Left ventricle myocardium superior (tissue), 1 donor: ENCODE measurements around the gene IL22RA1. TPM values are rescaled to one million over a fixed set of nuclear protein-coding genes. Genes with fewer than 3 reads are reported as not detected.
A peak's percentile ranks its signal among the peaks of the same experiment; 100 is the strongest.

ENCODE experiments used
- ATAC-seq: fragments of 200-7000 bp; cut with Tn5 transposase; one replicate; pipeline ENCODE4 v1.9.1; 2020; ENCODE audit warnings: mild to moderate bottlenecking, moderate library complexity
- DNase-seq: peaks from one replicate; pipeline ENCODE4 v3.0.0-alpha.2; 2020
- intact Hi-C: fragments of 100-400 bp; cut with micrococcal nuclease; formaldehyde crosslinking; loops from one replicate; pipeline ENCODE4 v1.11.0; 2022
- total RNA-seq: library from RNA; stranded (reverse); fragmentation: NEBNext Ultra II Directional; extraction: Animal tissue kit (Norgen Biotek cat#: 25700); gene quantifications from one replicate; pipeline ENCODE4 v1.2.1, GENCODE V29; 2021
- donor health status: DM: no; HTN: yes; CAD: no; lungs with severe emphysema.

IL22RA1 gene
- total RNA-seq, 1 donor from 2014 or later: 0.22 TPM

- intact Hi-C loops: no loop called here
- no peak for DNase-seq
- no peak for ATAC-seq
These were observed 26.3 kb upstream of the IL22RA1 start for GRCh38 chr1:24169286-24169685.

- no peak for ATAC-seq
- no peak for DNase-seq
- intact Hi-C loops: no loop called here
These were observed 25.3 kb upstream of the IL22RA1 start for GRCh38 chr1:24168245-24168644.

DNA sequence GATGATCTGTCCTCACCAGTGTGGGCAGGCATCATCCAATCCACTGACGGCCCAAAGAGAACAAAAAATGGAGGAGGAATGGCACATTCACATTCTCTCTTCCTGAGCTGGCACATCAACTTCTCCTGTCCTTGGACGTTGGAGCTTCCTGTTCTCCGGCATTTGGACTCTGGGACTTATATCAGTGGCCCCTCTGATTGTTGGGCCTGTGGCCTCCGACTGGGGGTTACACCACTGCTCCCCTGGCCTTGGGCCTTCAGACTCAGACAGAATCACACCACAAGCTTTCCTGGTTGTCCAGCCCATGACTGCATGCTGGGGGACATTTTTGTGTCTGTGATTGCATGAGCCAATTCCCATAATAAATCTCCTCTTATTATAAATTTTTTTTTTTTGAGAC is 24.1 kb upstream of the IL22RA1 start:
- no peak for DNase-seq
- intact Hi-C loops: no loop called here
- no peak for ATAC-seq

DNA sequence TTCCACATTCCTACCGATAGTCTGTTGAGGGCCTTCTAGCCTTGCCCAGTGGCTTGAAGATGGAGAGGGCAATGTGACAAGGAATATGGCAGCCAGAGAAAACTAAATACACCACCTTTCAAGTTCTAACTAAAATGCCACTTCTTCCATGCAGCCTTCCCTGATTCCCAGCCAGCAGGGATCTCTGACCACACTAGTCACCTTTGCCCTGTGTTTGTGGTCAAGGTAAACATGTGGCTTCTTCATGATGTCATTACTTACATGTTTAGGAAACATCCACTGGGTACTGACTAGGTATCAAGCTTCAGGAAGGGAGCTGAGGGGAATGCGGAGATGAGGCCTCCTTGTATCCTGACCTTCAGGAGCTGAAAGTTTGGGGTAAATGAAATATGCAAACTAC is 22.6 kb upstream of the IL22RA1 start:
- no peak for DNase-seq

GRCh38 chr1:24164004-24164403 is 21.1 kb upstream of the IL22RA1 start:
- ATAC-seq: no peak
- DNase-seq: no peak
- intact Hi-C loops: no loop called here

More for the DNA sequence above, 22.6 kb upstream of the IL22RA1 start:
- intact Hi-C loops: no loop called here
- ATAC-seq: no peak

DNA sequence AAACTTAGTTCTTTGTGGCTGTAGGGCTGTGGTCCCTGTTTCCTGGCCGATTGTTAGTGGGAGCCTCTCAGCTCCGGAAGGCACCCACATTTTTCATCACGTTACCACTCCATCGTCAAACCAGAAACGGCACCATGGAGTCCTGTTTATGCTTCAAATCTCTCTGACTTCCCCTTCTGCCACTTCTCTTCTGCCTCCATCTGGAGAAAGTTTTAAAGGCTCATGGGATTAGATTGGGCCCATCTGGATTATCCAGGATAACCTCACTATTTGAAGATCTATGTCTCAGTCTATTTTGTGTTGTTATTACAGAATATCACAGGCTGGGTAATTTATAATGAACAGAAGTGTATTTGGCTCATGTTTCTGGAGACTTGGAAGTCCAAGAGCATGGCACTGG is 19.3 kb upstream of the IL22RA1 start:
- DNase-seq: no peak
- intact Hi-C loops: no loop called here
- ATAC-seq: no peak

GRCh38 chr1:24161270-24161669 is 18.3 kb upstream of the IL22RA1 start:
- ATAC-seq (no peak), DNase-seq (no peak)
- intact Hi-C loops: no loop called here

GRCh38 chr1:24159366-24159765 is 16.4 kb upstream of the IL22RA1 start:
- DNase-seq (no peak), ATAC-seq (no peak)
- intact Hi-C loops: no loop called here

DNA sequence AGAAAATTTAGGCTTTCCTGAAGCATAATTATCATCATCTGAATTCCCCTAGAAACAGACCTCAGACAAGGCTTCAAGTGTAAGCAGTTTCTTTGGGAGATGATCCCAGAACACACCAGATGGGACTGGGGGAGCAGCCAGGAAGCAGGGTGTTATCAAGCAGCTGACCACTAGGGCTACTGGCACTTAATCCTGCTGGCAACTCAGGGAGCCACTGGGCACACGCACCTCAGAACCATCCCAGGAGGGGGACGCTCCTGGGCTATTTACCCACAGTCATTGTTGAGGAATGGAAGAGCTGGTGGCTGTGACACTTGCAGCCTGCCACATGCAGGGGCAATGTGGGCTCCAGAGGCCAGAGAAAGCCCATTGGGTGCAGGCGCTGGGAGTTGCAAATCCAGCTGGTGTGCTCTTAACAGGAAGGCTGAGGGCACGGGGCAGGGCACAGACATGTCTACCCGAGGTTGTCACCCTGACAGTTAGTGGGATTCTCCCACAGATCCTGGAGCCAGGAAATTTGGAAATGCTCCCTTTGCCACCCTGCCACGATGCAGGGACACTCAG is 15.1 kb upstream of the IL22RA1 start:
- intact Hi-C loops: no loop called here
- peak; percentile 72 for ATAC-seq
- DNase-seq: no peak

- no peak for ATAC-seq
- intact Hi-C loops: no loop called here
- no peak for DNase-seq
These were observed 13.8 kb upstream of the IL22RA1 start for GRCh38 chr1:24156542-24157260.

GRCh38 chr1:24155011-24155782 is 12.3 kb upstream of the IL22RA1 start:
- DNase-seq (no peak), ATAC-seq (no peak)
- intact Hi-C loops: no loop called here

- DNase-seq: no peak
- intact Hi-C loops: no loop called here
- ATAC-seq: no peak
These were observed 11.3 kb upstream of the IL22RA1 start for GRCh38 chr1:24154215-24154614.

DNA sequence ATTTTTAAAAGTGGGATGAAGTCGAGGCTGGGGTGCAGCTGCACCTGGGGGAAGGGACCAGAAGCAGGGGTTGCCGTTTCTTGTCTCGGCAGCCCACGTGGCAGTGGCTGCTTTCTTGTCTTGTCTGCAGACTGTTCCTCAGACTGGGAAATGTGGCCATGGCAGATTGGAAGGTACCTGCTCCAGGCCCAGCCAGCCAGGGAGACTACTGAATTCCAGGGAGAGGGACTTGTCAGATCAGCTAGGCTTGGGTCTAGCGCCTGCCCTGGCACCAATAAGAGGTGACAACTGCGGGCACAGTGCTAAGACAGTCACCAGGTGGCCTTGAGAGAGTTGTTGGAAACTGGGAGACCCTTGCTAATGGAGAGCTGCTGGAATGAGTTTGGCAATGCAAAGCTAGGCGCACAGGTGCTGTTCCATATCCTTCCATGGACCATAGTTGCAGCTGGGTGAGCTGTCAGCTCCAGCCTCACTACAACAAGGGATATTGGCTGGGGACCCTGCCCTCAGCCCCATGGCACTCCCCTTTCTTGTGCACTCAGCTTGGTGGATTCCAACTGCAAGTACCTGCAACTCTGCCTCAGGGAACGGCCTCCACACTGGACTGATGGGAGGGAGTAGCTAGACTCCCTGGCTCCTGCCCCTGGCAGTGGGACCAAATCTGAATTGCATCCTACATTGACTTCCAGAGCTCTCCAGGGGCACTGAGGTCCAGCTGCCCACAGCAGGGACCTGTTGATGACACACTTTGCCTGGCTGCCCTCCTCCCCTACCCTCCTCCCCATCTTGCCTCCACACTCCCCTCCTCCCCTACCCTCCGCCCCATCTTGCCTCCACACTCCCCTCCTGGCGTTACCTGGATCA is 9.9 kb upstream of the IL22RA1 start:
- ATAC-seq (no peak), DNase-seq (no peak)
- intact Hi-C loops: no loop called here

DNA sequence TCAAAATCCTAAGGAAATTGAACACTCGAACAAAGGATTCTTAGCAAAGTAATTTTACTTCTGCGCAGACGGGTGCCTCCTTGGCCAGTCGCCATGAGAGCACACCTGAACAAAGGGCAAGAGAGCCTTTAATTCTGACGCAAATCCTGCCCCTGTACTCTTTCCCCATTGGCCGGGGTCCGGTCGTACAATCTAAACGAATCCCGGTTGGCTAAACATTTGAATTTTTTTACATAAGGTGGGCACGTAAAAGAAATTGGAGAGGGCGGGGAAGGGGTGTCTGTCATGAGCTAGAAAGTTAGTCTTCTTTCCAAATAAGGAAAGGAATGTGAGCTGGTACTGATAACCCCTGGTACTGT is 8.2 kb upstream of the IL22RA1 start:
- no peak for DNase-seq
- intact Hi-C loops: no loop called here
- ATAC-seq: no peak

GRCh38 chr1:24150234-24151174 is 7.6 kb upstream of the IL22RA1 start:
- peak; percentile 92 for DNase-seq
- peak; percentile 95 for ATAC-seq
- intact Hi-C loops: no loop called here

DNA sequence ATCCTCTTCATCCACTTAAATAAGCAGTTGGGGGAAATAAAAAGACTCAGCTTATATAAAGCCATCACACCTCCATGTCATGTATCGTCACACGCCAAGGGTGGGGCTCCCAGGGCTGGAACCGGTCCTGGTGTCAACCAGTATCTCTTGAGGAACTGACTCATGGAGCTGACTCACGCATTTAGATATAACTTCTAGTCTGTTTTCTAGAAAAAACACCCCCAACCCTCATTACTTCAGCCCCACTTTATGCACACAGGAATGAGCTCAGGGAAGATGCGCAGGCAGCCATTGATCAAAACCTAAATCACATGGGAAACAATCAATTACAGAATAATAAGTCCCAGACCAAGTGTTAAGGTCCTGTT is 6.9 kb upstream of the IL22RA1 start:
- DNase-seq (no peak), ATAC-seq (peak; percentile 11)
- intact Hi-C loops: no loop called here

- no peak for DNase-seq
- ATAC-seq: no peak
- intact Hi-C loops: no loop called here
These were observed 4.9 kb upstream of the IL22RA1 start for GRCh38 chr1:24147816-24148215.

DNA sequence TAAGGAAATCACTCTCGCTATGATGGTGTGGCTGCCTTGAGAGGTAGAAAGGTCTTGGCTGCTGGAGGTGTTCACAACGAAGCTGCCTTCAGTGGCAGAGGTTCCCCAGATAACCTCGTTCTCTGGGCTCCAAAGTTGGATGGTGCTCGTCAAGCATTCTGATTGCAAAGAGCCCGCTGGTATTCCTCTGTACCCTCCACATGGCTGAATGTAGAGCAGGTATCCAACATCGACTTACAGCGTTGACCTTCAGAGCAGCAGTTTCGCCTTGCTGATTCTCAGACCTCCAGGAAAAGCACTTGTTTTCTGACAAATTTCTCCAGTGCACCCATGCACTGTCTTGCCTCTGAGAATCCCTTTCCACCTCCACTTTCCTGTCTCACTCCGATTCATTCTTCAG is 4.3 kb upstream of the IL22RA1 start:
- ATAC-seq (no peak), DNase-seq (no peak)
- intact Hi-C loops: no loop called here
